Measurements from ENCODE around the gene DNAH6. TPM values are rescaled to one million over a fixed set of nuclear protein-coding genes. Genes with fewer than 3 reads are reported as not detected.

Gene DNAH6
- total RNA-seq, 1 experiment from 2014 or later = 1.6 TPM

DNA sequence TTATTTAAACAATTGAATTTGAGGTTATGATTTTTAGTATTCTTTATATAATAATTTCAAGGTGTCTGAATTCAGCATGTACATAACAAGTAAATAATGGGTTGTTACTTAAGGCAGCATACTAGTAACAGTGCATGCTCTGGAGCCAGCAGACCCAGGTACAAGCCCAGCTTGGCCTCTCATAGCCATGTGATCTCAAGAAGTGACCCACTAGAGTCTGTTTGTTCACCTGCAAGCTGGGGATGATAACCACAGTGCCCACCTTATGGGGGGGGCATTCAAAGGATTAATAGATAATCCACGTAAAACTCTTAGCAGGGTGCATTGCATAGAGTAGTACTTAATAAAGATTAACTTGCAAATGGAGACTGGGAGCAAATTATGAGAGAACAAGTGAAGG is 201.0 kb downstream of the DNAH6 start:
- Histone ChIP-seq H3K9ac (ENCODE audit: low read length) (no peak overlapping the region), H2AFZ (ENCODE audit: low read depth, low read length, poor library complexity, severe bottlenecking) (no peak overlapping the region), H3K27me3 (ENCODE audit: insufficient read depth, low read length) (no peaks in the 10 kb centered on the region), H3K9me3 (ENCODE audit: control insufficient read depth in 1 of 2, insufficient read depth in 1 of 2, low read depth in 1 of 2, low read length in 2 of 2) (no peaks in the 10 kb centered on the region), H3K4me1 (ENCODE audit: control insufficient read depth in 1 of 2, insufficient read depth in 2 of 2, low read length in 2 of 2) (no peaks in the 10 kb centered on the region), H3K27ac (ENCODE audit: low read depth, low read length) (no peak overlapping the region), H4K20me1 (ENCODE audit: insufficient read depth) (no peaks in the 10 kb centered on the region), H3K79me2 (ENCODE audit: insufficient read depth, low read length) (no peaks in the 10 kb centered on the region), H3K4me3 (replicated peaks in 1 of 2; ENCODE audit: low read depth in 1 of 2, low read length in 2 of 2) (no peak overlapping the region), H3K9me2 (ENCODE audit: insufficient read depth) (no peaks in the 10 kb centered on the region), H3K36me3 (ENCODE audit: control insufficient read depth in 1 of 2, insufficient read depth in 2 of 2, low read length in 2 of 2) (no peaks in the 10 kb centered on the region), H3K4me2 (ENCODE audit: low read length) (no peak overlapping the region)
- ATAC-seq (no peak), DNase-seq (ENCODE audit: low read depth, low spot score) (no peak)
- intact Hi-C loops (cut with micrococcal nuclease) = no loop called here
- CTCF ChIA-PET = no interaction called here
- TF ChIP-seq EZH2phosphoT487 (IDR thresholded peaks at IDR 0.05; ENCODE audit: borderline replicate concordance) (no peak), POLR2AphosphoS5 (IDR thresholded peaks at IDR 0.05; ENCODE audit: low read depth, low read length) (no peak), SRF (IDR thresholded peaks at IDR 0.05; ENCODE audit: low read depth) (no peak), CTCF (IDR thresholded peaks at IDR 0.05 in 2 of 3, conservative IDR thresholded peaks at IDR 0.05 in 1 of 3; ENCODE audit: borderline replicate concordance in 1 of 3, insufficient read depth in 1 of 3, low read depth in 2 of 3, low read length in 2 of 3) (no peak), SIN3A (IDR thresholded peaks at IDR 0.05; ENCODE audit: low read depth) (no peak), EGR1 (IDR thresholded peaks at IDR 0.05; ENCODE audit: low read depth) (no peak), JUND (IDR thresholded peaks at IDR 0.05) (no peak)
- POLR2A ChIA-PET = no interaction called here
- RAD21 ChIA-PET (ENCODE audit: low non-redundant PET in 1 of 2, low total read pairs in 2 of 2, uncharacterized antibody in 2 of 2, unreplicated experiment in 2 of 2) = no interaction called here
- BruUV-seq (replicated peaks) = no TSS peak

DNA sequence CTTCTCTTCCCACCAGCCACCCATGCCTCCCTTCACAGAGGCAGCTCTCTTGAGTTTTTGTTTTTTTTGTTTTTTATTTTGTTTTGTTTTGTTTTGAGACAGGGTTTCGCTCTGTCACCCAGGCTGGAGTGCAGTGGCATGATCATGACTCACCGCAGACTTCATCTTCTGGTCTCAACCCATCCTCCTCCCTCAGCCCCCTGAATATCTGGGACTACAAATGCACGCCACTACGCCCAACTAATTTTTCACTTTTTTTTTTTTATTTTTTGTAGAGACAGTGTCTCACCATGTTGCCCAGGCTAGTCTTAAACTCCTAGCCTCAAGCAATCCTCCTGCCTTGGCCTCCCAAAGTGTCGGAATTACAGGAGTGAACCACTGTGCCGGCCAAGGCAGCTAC is 203.1 kb downstream of the DNAH6 start:
- CTCF ChIA-PET = no interaction called here
- ATAC-seq = no peak
- Histone ChIP-seq H2AFZ (ENCODE audit: low read depth, low read length, poor library complexity, severe bottlenecking) (no peak overlapping the region), H3K27ac (ENCODE audit: low read depth, low read length) (no peak overlapping the region), H3K4me2 (ENCODE audit: low read length) (no peak overlapping the region), H3K79me2 (ENCODE audit: insufficient read depth, low read length) (no peaks in the 10 kb centered on the region), H3K36me3 (ENCODE audit: control insufficient read depth in 1 of 2, insufficient read depth in 2 of 2, low read length in 2 of 2) (no peaks in the 10 kb centered on the region), H3K27me3 (ENCODE audit: insufficient read depth, low read length) (no peaks in the 10 kb centered on the region), H4K20me1 (ENCODE audit: insufficient read depth) (no peaks in the 10 kb centered on the region), H3K9me2 (ENCODE audit: insufficient read depth) (no peaks in the 10 kb centered on the region), H3K4me3 (replicated peaks in 1 of 2; ENCODE audit: low read depth in 1 of 2, low read length in 2 of 2) (no peak overlapping the region), H3K9me3 (ENCODE audit: control insufficient read depth in 1 of 2, insufficient read depth in 1 of 2, low read depth in 1 of 2, low read length in 2 of 2) (no peaks in the 10 kb centered on the region), H3K4me1 (ENCODE audit: control insufficient read depth in 1 of 2, insufficient read depth in 2 of 2, low read length in 2 of 2) (no peaks in the 10 kb centered on the region), H3K9ac (ENCODE audit: low read length) (no peak overlapping the region)
- intact Hi-C loops (cut with micrococcal nuclease) = no loop called here
- RAD21 ChIA-PET (ENCODE audit: low non-redundant PET in 1 of 2, low total read pairs in 2 of 2, uncharacterized antibody in 2 of 2, unreplicated experiment in 2 of 2) = no interaction called here
- POLR2A ChIA-PET = no interaction called here
- BruUV-seq (replicated peaks) = no TSS peak
- no peak for DNase-seq (ENCODE audit: low read depth, low spot score)
- TF ChIP-seq SIN3A (IDR thresholded peaks at IDR 0.05; ENCODE audit: low read depth) = no peak
- no peak for TF ChIP-seq FOSL1 (IDR thresholded peaks at IDR 0.05; ENCODE audit: low read depth)
- no peak for TF ChIP-seq ZBTB33 (IDR thresholded peaks at IDR 0.05; ENCODE audit: extremely low read depth, insufficient replicate concordance, low read length)
- no peak for TF ChIP-seq CEBPB (IDR thresholded peaks at IDR 0.05; ENCODE audit: low read depth)
- TF ChIP-seq CBX3 (IDR thresholded peaks at IDR 0.05; ENCODE audit: low read depth) = no peak
- TF ChIP-seq YY1 (IDR thresholded peaks at IDR 0.05; ENCODE audit: extremely low read depth, insufficient replicate concordance, low read depth, low read length) = no peak
- no peak for TF ChIP-seq TCF7L2 (IDR thresholded peaks at IDR 0.05; ENCODE audit: borderline replicate concordance, extremely low read depth, insufficient read depth, insufficient read length)
- TF ChIP-seq ELF1 (IDR thresholded peaks at IDR 0.05; ENCODE audit: borderline replicate concordance, low read depth) = no peak
- TF ChIP-seq, protein P1, sequence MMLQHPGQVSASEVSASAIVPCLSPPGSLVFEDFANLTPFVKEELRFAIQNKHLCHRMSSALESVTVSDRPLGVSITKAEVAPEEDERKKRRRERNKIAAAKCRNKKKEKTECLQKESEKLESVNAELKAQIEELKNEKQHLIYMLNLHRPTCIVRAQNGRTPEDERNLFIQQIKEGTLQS (IDR thresholded peaks at IDR 0.05) = no peak
- no peak for TF ChIP-seq EGR1 (IDR thresholded peaks at IDR 0.05; ENCODE audit: low read depth)
